ENCODE data around the gene EPB41L4A.

- TF ChIP-seq CTCF (IDR thresholded peaks at IDR 0.05; ENCODE audit: poor library complexity) = no peak
- no peak for TF ChIP-seq EZH2 (IDR thresholded peaks at IDR 0.05; ENCODE audit: borderline replicate concordance)
- TF ChIP-seq EZH2phosphoT487 (IDR thresholded peaks at IDR 0.05; ENCODE audit: low read depth, severe bottlenecking, unreplicated experiment) = no peak
Measured at GRCh38 chr5:112237456-112237855, 181.6 kb downstream of the EPB41L4A start.
